ENCODE data around the gene NUTM1.

The NUTM1 gene, protein sequence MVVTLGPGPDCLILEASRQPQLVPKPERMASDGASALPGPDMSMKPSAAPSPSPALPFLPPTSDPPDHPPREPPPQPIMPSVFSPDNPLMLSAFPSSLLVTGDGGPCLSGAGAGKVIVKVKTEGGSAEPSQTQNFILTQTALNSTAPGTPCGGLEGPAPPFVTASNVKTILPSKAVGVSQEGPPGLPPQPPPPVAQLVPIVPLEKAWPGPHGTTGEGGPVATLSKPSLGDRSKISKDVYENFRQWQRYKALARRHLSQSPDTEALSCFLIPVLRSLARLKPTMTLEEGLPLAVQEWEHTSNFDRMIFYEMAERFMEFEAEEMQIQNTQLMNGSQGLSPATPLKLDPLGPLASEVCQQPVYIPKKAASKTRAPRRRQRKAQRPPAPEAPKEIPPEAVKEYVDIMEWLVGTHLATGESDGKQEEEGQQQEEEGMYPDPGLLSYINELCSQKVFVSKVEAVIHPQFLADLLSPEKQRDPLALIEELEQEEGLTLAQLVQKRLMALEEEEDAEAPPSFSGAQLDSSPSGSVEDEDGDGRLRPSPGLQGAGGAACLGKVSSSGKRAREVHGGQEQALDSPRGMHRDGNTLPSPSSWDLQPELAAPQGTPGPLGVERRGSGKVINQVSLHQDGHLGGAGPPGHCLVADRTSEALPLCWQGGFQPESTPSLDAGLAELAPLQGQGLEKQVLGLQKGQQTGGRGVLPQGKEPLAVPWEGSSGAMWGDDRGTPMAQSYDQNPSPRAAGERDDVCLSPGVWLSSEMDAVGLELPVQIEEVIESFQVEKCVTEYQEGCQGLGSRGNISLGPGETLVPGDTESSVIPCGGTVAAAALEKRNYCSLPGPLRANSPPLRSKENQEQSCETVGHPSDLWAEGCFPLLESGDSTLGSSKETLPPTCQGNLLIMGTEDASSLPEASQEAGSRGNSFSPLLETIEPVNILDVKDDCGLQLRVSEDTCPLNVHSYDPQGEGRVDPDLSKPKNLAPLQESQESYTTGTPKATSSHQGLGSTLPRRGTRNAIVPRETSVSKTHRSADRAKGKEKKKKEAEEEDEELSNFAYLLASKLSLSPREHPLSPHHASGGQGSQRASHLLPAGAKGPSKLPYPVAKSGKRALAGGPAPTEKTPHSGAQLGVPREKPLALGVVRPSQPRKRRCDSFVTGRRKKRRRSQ

DNA sequence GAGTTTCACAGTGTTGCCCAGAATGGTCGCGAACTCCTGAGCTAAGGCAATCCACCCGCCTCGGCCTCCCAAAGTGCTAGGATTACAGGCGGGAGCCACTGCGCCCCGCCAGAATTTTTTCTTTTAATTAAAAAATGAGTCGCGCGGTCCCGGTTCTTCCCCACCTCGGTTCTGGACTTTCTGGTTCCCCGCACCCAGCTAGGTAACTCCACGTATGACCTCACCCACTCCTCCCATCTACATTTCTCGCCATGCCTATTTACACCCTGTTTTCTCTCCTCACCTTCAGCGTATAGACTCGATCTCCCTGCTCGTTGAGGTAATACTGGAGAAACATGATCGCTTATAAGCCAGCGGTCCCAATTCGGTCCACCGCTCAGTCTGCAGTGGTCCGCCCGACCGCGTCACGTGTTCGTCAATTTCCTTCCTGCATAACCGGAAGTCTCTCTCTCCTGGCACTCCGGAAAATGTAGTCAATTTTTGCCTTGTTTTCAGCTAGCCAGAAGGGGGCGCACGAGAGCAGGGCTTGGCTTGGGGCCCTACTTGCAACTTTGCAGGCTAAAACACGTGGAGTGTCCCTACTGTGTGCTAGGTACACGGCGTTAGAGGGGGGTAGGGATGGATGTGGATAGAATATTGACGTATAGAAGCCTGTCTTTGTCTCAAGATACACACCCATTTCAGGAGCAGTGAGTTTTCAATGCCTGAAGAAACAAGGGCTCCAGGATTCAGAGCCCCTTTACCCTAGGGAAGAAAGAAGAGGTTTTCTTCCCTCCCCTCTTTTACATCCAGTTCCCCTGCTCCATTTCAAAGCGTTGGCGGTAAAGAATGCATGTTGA lies at the start of gene NUTM1, which contains the start of gene NOP10:
NUTM1 (plus strand) TSS at position 579 of the 839 bp plus-strand sequence. CDS start 382 bp downstream, outside the sequence.
NOP10 (minus strand) TSS at position 400 of the 839 bp plus-strand sequence; CDS start at position 337, 63 bp downstream.
- H3K4me3 ChIP-seq (ENCODE audit: low read depth, low read length), result peak within 1 kb of the TSS; percentile 94
- TF ChIP-seq, protein P1, sequence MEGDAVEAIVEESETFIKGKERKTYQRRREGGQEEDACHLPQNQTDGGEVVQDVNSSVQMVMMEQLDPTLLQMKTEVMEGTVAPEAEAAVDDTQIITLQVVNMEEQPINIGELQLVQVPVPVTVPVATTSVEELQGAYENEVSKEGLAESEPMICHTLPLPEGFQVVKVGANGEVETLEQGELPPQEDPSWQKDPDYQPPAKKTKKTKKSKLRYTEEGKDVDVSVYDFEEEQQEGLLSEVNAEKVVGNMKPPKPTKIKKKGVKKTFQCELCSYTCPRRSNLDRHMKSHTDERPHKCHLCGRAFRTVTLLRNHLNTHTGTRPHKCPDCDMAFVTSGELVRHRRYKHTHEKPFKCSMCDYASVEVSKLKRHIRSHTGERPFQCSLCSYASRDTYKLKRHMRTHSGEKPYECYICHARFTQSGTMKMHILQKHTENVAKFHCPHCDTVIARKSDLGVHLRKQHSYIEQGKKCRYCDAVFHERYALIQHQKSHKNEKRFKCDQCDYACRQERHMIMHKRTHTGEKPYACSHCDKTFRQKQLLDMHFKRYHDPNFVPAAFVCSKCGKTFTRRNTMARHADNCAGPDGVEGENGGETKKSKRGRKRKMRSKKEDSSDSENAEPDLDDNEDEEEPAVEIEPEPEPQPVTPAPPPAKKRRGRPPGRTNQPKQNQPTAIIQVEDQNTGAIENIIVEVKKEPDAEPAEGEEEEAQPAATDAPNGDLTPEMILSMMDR (conservative IDR thresholded peaks at IDR 0.05; ENCODE audit: low read depth, low read length), result peak; percentile 99
- DNase-seq (ENCODE audit: low read depth), result peak; percentile 96

DNA sequence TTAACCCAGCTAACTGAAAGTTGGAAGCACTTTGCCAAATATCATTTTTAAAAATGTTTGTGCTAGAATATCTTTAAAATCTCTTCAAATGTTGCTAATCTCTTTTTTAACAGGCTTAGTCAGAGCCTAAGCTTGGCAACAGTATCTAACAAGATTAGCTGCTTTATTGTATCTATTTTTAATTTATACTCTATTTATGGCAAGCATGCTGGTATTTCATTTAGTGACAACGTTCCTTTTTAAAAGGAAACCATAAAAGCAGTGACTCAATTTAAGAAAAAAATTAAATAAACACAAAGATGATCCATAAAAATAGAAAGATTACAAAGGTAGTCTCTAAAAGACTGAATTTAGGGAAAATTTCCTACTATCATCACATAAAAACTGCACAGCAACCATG lies 46.1 kb upstream of the NUTM1 start:
- TF ChIP-seq, protein P1 (conservative IDR thresholded peaks at IDR 0.05; ENCODE audit: low read depth, low read length), result no peak
- no peak overlapping the region for H3K4me3 ChIP-seq (ENCODE audit: low read depth, low read length)
- DNase-seq (ENCODE audit: low read depth), result no peak

DNA sequence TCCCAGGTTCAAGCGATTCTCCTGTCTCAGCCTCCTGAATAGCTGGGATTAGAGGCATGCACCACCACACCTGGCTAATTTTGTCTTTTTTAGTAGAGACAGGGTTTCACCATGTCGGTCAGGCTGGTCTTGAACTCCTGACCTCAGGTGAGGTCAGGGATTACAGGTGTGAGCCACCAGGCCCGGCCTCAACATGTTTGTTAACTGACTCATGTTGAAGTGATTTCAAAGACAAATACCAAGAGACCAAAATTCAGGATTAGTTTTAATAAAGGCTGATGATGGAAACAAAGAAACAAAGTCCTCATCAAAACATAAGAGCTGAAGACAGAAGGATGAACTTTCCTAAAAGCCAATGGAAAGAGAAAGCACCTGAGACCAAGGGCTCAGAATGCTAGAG lies 42.1 kb upstream of the NUTM1 start:
- H3K4me3 ChIP-seq (ENCODE audit: low read depth, low read length), result no peak overlapping the region
- no peak for DNase-seq (ENCODE audit: low read depth)
- TF ChIP-seq, protein P1 (conservative IDR thresholded peaks at IDR 0.05; ENCODE audit: low read depth, low read length), result no peak

DNA sequence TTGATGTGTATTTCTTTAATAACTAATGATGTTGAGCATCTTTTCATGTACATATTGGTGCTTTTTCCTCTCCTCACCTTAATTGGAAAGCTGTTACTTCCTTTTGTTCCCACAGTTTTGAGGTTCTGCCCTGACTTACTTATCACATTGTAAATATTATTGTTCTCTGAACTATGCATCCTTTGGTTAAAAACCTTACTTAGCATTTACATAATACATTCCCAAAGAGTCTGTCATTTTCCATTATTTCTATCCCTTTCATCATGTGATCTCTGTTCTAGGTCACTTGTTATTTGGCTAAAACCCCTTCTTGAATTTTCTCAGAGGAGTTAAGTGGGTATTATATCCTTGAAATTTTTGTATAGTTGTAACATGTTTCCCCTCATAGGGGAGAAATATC lies 38.5 kb upstream of the NUTM1 start:
- no peak overlapping the region for H3K4me3 ChIP-seq (ENCODE audit: low read depth, low read length)
- TF ChIP-seq, protein P1 (conservative IDR thresholded peaks at IDR 0.05; ENCODE audit: low read depth, low read length), result no peak
- peak; percentile 77 for DNase-seq (ENCODE audit: low read depth)

DNA sequence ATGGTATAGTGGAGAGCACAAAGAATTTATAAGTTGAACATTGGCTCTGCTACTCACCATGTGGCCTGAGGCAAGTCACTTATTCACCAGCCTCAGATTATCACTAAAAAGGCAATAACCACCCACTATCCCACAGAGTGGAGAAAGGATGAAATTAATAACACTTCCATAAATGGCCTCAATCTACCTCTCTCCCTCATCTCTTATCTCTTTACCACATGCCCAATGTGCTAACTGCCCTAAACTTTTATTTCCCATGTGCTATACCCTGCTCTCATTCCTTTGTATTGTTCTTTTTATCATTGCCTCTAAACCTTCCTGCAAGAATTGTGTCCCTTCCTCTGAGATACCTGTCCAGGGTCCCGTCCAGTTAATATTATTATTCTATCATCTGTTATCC lies 31.6 kb upstream of the NUTM1 start:
- DNase-seq (ENCODE audit: low read depth), result no peak
- TF ChIP-seq, protein P1 (conservative IDR thresholded peaks at IDR 0.05; ENCODE audit: low read depth, low read length), result no peak
- no peak overlapping the region for H3K4me3 ChIP-seq (ENCODE audit: low read depth, low read length)

Data from choroid plexus epithelial cell (primary cell).